Ramos (cell line): ENCODE measurements around the gene KRTAP10-3.
"Not testable (repeated sequence)": the region's sequence is repeated elsewhere in the genome, so short reads cannot be mapped to it uniquely, and the experiment has no call there.

Experiments used
- in situ Hi-C: fragments of 300-500 bp; cut with MboI; formaldehyde crosslinking; loops from one replicate; pipeline ENCODE4 v1.14.3; 2022; ENCODE audit warnings: low sequenced_read_pairs; ENCODE audit not compliant: unreplicated experiment

The KRTAP10-3 gene, protein sequence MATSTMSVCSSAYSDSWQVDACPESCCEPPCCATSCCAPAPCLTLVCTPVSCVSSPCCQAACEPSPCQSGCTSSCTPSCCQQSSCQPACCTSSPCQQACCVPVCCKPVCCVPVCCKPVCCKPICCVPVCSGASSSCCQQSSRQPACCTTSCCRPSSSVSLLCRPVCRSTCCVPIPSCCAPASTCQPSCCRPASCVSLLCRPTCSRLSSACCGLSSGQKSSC

DNA sequence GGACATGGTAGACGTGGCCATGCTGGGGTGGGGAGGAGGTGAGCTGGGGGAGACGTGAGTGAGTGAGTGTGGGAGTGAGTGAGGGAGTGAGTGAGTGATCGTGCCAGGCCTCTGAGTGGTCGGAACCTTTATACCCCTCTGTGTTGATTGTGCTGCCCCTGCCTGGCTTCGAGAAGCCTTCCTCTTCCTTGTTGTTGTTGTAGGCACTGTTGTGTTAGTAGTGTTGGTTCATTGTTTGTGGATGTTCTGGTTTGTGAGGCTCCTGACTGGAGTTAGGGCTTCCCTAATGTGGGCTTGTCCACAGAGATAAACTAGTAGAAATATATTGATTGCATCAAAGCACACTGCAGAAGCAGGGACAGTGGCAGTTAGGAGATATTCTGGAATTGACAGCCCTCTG, at the start of gene KRTAP10-3:
TSS of gene KRTAP10-3 (minus strand) at position 101 of the 400 bp plus-strand sequence. CDS start at position 21, 80 bp downstream.
- in situ Hi-C loops = no loop called here

DNA sequence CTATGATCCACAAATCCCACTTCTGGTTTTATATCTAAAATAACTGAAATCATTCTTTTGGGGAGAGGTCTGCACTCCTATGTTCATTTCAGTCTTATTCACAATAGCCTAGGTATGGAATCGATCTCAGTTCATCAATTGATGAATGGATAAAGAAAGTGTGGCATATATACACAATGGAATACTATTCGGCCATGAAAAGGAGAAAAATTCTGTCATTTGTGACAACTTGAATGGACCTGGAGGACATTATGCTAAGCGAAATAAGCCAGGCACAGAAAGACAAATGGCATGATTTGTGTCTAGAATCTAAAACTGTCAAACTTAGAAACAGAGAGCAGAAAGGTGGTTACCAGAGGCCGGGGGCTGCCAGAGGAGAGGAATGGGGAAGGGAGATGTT, 47.9 kb upstream of the KRTAP10-3 start:
- in situ Hi-C loops = no loop called here

DNA sequence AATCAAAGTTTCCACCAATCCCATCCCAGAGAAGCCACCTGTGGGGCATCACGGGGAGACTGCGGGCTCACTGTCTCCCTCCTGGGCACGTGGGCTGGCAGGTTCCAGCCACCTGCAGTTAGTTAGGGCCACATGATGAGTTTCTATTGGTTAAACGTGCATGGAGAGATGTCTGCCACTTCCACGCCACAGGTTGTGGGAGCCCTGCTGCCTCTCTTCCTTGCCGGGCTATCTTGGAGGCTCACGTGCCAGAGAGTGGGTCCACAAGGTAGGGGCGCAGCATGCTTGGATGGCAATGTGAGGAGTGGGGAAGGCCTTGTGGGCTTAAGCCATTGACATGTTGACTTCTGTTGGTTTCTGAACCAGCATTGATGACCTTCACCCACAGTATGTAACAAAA, 45.3 kb upstream of the KRTAP10-3 start:
- in situ Hi-C loops = no loop called here

DNA sequence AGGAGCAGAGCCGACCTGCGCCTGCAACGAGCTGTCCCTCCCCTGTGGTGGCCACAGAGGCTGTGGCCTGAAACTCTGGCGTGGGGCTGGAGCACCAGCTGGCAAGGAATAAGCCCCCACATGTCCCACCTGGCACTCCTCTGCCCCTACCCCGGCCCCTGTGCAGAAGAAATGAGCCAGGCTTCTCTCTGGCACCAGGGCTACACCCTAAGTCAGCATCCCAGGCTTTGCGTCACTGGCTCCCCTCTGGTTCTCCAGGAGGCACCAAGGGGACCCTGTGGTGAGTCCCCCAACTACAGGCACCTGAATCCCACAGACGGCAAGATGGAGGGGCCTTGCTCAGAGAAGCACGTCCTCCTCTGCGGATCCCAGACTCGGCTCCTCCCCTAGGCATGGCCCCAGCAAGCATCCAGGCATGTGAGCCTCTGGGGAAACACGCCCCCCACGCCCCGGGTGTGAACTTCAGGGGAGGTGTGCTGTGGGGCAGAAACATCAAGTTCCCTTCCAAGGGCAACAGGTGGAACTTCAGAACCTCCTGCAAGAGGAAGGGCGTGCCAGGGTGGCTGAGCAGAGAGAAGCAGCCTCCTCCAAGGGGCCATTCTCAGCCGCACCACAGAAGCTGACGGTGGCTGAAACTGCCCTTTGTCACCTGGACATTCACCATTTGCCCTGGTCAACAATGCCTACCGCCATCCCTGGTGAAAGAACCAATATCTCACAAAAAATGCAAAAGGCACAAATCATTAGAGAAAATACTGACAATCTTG, 44.7 kb upstream of the KRTAP10-3 start:
- in situ Hi-C loops = no loop called here

DNA sequence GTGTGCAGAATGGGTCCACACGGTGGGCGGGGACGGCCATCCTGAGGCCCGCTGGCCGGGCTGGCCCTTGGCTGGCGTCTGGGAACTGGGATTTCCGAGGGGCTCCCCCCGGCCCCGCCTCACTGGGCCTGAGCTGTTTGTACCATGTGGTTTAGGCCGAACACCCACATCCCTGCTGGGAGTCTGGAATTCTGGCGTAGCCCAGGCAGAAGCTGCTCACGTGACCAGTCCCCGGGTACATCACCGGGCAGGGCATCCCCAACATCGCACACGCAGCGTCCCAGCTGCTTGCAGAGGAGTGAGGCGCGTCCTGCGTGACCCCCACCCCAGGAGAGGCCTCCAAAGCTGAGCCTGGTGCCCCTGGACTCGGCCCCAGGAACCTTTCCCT, 43.9 kb upstream of the KRTAP10-3 start:
- in situ Hi-C loops = no loop called here

DNA sequence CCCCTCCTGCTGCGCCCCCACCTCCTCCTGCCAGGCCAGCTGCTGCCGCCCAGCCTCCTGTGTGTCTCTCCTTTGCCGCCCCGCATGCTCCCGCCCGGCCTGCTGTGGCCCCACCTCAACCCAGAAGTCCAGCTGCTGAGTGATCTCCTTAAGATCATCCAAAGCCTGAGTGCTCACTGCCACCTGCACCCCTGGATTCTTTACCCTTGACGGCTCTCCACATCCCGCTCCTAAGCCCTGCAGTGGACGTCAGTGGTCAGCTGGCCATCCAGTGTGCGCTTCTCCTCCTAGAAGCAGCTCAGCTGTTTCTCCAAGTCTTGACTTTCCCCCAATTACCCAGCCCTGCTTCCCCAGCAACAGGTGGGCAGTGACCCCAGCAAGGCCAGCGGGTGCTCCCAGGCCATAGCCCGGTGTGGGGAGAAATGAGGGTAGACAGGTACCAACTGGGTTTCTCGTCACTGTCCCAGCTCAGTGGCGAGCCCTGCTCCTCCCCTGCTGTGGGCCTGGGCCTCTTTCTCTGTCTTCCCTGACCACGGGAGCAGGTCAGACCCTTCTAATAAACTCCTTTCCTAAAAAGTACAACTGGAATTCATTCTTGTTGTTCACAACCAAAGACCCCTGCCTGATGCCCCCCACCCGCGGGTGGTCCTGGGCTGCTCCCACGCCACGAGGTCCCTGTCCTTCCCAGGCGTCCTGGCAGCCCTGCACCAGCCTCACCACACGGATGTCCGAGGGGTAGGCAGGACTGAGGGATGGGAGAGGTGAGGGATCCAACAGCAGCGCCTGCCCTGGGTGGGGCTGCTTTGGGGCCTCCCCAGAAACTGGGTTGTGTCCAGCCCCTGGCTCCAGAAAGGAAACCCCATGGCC, 43.2 kb upstream of the KRTAP10-3 start:
- in situ Hi-C loops = no loop called here

DNA sequence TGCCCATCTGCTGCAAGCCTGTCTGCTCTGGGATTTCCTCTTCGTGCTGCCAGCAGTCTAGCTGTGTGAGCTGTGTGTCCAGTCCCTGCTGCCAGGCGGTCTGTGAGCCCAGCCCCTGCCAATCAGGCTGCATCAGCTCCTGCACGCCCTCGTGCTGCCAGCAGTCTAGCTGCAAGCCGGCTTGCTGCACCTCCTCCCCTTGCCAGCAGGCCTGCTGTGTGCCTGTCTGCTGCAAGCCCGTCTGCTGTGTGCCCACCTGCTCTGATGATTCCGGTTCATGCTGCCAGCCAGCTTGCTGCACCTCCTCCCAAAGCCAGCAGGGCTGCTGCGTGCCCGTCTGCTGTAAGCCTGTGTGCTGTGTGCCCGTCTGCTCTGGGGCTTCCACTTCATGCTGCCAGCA, 42.5 kb upstream of the KRTAP10-3 start:
- in situ Hi-C loops = not testable (repeated sequence)

DNA sequence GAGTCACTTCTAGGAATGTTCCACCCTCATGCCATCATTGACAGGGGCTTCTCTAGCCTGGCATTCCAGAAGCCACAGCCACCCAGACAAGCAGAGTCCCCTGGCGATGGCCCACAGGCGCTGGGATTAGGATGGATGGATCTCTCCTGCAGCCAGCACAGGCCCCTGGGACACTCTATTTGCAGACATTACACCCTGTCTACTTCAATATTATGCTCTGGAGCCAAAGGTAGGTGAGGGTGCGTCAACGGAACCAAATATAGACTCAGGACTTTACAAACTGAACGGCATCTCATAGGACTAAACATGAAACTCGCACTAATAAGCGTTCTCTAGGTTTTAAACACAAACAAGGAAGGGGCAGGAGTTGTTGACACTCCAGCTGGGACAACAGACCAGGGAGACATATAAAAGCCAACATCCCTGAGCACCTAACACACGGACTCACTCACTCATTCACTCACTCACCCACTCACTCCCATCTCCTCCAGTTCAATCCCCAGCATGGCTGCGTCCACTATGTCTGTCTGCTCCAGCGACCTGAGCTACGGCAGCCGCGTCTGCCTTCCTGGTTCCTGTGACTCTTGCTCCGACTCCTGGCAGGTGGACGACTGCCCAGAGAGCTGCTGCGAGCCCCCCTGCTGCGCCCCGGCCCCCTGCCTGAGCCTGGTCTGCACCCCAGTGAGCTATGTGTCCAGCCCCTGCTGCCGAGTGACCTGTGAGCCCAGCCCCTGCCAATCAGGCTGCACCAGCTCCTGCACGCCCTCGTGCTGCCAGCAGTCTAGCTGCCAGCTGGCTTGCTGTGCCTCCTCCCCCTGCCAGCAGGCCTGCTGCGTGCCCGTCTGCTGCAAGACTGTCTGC, 41.8 kb upstream of the KRTAP10-3 start, which contains the start of gene KRTAP10-7:
TSS of gene KRTAP10-7 (plus strand) at position 480 of the 861 bp plus-strand sequence. CDS start at position 505, 25 bp downstream.
- in situ Hi-C loops = not testable (repeated sequence)

DNA sequence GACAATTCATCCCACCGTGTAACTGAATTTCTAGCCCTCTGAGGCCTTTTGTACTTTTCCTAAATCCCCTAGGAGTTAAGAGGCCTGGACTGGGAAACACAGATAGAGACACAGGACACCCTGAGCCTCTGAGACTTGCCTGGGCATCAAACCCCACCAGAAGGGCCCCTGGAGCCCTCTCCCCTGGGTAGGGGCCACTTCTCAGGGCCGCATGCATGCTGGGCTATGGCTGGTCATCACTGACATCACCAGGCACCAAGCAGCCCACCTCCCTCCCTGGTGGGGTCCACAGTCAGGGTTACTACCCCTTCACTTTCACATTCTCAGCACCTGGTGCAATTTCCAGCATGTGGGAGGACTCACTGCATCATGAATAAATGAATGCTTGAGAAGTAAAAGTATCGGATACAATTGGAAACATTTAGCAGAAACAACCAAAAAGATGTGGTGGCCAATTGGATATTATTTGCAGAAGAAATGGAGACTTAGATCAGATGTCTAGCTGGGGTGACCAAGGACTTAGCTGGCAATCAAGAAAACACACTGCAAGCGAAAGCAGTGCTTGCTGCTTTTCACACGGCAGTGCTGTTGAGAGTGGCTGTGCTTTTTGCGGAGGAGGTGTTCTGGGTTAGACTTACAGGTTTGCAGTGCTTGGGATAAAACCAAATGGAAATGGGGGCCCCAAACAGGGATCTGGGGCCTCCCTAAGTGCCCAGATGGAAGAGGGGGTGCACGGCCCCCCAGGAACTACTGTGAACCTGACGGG, 40.9 kb upstream of the KRTAP10-3 start:
- in situ Hi-C loops = no loop called here

DNA sequence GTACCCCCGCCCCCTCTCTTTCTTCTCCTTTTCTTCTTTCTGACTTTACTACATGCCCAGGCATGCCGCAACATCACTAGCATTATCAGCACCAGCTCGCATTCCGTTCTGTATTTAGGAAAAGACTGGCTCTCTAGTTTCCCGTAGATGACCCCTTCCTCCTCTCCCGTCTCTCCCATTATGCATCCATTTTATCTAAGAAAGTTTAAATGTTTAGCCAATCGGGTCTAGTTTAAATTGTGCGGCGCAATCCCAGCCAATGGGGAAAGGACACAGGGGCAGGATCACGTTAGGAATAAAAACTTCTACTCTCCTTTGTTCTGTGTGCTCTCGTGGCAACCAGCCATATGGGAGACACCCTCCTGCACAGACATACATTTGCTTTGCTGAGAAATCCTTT, 39.5 kb upstream of the KRTAP10-3 start:
- in situ Hi-C loops = no loop called here

DNA sequence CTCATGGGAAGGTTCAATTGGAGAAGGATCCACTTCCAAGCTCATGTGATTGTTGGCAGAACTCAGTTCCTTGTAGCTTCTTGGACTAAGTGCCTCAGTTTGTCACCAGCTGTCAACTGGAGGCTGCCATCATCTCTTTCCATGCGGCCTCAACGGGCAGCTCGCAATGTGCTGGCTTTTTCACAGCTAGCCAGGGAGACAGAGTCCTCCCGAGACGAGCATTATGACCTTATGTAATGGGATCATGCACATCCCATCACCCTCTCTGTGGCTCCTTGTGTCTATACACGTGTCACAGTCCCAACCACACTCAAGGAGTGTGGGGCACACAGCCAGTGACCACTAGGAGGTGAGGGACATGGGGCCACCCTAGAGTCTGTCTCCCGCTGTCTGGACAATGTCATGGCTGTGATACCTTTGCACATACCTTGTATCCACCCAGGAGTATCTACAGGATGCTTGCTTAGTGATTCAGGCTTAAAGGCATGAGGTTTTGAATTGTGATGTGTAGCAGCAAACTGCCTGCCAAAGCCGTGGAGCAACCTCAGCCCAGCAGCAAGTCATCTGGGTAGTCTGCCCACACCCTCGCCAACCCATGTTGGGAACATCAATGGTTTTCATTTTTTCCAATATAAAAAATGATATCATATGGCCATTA, 37.6 kb upstream of the KRTAP10-3 start:
- in situ Hi-C loops = no loop called here

DNA sequence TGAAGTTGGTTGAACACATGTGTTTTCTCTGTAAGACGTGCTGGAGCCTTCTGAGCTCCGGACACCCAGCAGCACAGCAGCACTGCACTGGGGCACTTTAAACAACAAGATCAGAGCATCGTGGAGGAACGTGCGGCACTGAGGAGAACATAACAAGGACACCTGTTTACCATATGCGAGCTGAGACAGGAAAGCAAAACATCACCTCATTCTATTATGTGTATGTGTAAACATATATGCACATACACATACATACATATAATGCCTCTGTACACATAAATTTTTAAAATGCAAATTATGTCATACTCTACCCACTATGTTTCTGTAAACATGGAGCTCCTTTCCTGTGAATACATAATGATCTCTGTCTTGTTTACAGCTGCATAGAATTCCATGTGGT, 36.9 kb upstream of the KRTAP10-3 start:
- in situ Hi-C loops = no loop called here

DNA sequence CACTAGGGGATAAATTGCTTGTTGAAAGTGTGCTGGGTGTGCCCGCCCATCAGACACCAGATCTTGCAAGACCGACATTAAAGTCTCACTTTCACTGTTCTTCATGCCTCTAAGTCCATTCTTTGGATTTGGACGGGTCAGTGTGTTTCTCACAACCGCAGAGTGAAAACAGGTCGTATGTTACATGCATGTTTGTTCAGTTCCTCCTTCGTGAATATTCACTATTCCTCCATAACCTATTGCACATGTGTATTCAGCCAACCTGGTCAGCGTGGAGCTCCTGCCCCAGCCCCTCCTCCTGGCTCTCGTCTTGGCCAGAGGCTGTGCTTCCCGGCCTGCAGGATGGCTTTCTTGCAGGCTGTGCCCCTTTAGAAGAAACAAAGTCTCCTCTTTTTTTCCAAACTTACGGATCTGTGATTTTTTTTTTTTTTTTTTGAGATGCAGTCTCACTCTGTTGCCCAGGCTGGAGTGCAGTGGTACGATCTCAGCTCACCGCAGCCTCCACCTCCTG, 35.9 kb upstream of the KRTAP10-3 start:
- in situ Hi-C loops = no loop called here

DNA sequence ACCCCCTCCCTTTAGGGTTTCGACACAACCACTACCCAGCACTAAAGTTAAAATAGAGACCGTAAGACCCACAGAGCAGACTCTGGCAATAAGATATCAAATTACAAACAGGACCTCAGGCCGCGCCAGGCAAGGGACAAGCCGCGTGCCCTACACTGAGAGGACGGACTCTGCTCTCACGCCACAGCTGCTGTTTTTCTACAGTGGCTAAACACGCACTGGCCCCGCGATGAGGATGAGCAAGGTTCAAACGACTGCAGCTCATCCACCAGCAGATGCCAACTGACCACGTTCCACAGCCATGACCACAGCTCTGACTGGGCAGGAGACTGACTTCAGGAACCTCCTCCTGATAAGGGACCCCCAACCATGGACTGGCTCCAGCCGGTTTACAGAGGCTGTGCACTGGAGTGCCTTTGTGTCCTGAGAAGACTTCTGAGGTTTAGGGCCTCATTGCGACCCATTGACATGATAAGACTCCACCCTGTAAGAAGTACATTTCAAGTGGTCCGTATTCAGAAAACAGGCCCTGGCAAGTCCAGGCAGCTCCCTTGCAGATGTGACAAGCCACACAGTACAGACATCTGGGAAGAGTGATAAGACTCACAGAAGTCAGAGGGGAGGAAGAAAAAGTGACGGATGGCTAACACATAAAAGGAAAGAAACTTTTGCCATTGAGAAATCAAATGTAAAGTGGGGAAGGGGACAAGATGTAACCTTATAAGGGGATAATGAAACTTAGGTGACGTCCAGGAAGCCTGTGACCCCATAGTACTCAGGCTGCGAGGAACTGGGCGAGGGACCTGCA, 35.2 kb upstream of the KRTAP10-3 start:
- in situ Hi-C loops = no loop called here

DNA sequence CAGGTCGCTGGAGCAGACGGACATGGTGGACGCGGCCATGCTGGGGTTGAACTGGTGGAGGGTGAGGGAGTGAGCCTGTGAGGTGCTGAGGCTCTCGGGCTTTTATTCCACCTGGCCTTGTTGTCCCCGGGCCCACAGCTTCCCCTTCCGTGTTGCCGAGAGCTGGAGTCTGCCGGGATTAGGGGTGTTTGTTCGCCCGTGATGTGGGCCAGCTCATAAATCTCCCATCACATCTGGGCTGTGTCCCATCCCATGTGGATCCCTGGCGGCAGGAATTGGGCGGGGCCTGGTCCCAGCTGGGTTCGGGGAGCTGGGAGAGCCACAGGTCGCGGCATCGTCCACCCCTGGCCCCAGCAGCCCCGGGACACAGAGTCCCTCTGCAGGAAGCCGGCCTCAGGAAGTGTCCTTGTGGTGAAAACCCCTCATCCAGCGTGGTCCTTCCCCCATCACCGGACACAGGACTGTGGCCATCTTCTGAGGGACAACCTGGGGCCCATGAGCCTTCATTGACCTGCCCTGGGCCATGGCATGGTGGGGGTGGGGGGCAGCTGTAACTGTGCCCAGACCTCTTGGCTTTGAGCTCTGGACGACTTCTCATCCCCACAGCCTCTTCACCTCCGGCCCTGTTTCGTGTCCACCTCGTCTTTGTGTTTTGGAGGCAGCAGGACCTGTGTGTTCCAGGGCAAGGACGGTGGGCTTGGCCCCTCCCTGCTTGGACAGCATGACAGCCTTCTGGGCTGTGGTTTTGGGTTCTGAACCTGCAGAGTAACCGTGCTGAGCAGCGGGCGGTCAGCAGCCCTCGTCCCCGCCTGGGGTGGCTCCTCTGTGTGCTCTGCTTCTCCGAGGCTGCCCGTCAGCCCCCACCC, 34.1 kb upstream of the KRTAP10-3 start, which contains the start of gene KRTAP10-6:
TSS of gene KRTAP10-6 (minus strand) at position 60 of the 866 bp plus-strand sequence. CDS start at position 39, 21 bp downstream.
- in situ Hi-C loops = no loop called here

DNA sequence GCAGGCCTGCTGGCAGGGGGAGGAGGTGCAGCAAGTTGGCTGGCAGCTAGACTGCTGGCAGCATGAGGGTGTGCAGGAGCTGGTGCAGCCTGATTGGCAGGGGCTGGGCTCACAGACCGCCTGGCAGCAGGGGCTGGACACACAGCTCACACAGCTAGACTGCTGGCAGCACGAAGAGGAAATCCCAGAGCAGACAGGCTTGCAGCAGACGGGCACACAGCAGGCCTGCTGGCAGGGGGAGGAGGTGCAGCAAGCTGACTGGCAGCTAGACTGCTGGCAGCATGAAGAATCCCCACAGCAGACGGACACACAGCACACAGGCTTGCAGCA, 33.2 kb upstream of the KRTAP10-3 start:
- in situ Hi-C loops = not testable (repeated sequence)
